ENCODE measurements around the gene AADACL4. TPM values are rescaled to one million over a fixed set of nuclear protein-coding genes. Genes with fewer than 3 reads are reported as not detected.

AADACL4 gene
- total and polyA plus RNA-seq, 2 of the 8 experiments (the other 6 are each of a cell fraction or from before 2014, with no cell fraction given) = 0.08 TPM; not detected in 1

DNA sequence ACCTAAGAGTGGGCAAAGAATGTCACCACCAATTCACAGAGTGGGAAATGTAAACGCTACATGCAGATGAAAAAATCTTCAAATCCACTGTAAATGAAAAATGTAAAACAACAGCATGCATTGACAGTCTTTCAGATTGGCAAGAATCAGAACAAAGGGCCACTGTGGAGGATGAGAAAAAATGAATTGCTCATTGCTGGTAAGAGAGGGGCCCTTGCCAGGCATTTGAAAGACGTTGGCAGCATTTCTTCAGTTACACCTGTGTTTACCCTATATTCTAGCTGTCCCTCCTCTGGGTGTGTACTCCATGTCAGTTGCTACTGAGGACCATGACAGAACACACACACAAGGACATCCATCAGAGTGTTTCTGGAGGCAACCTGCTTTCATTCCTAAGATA lies 46.3 kb downstream of the AADACL4 start:
- POLR2A ChIA-PET (ENCODE audit: partially characterized antibody) = no interaction called here
- Histone ChIP-seq H3K4me1 (replicated peaks in 1 of 4; ENCODE audit: control insufficient read depth in 3 of 4, insufficient read depth in 4 of 4, low read length in 3 of 4) (peaks cover 0 to 3% (median 0%) of the 10 kb centered on the region in 4 experiments; a peak in 1 of 7 replicates), H4K8ac (ENCODE audit: extremely low read depth, insufficient read depth, low read length) (no peak overlapping the region), H3K36me3 (ENCODE audit: control insufficient read depth in 2 of 4, insufficient read depth in 4 of 4, low read length in 3 of 4) (no peaks in the 10 kb centered on the region), H3K27ac (ENCODE audit: low read depth, low read length) (no peak overlapping the region), H3K9ac (replicated peaks in 1 of 4; ENCODE audit: extremely low read depth in 1 of 4, low read depth in 3 of 4, low read length in 3 of 4) (no peak overlapping the region), H3K23me2 (ENCODE audit: low read depth, low read length) (no peaks in the 10 kb centered on the region), H3K18ac (ENCODE audit: extremely low read depth, low read length) (no peak overlapping the region), H2BK5ac (ENCODE audit: low read depth, low read length) (no peak overlapping the region), H4K20me1 (replicated peaks in 1 of 2; ENCODE audit: control insufficient read depth in 1 of 2, insufficient read depth in 2 of 2, low read length in 2 of 2) (no peaks in the 10 kb centered on the region), H2BK120ac (replicated peaks; ENCODE audit: low read depth, low read length) (no peak overlapping the region), H2AFZ (ENCODE audit: low read length) (no peak overlapping the region), H3K56ac (replicated peaks; ENCODE audit: insufficient read length, low read depth, low read length) (no peak overlapping the region), H4K5ac (ENCODE audit: insufficient read length, low read depth, low read length) (no peak overlapping the region), H2AK5ac (ENCODE audit: low read depth, low read length) (no peak overlapping the region), H3K9me3 (ENCODE audit: insufficient read depth in 2 of 2, low read depth in 1 of 2, low read length in 1 of 2) (no peaks in the 10 kb centered on the region; a peak in 1 of 4 replicates), H2BK12ac (ENCODE audit: low read depth, low read length) (no peak overlapping the region), H3K79me2 (ENCODE audit: control insufficient read depth in 1 of 2, insufficient read depth in 2 of 2, low read length in 2 of 2) (no peaks in the 10 kb centered on the region), H4K91ac (replicated peaks; ENCODE audit: insufficient read length, low read length) (no peak overlapping the region), H3K4ac (replicated peaks; ENCODE audit: insufficient read length, low read depth, low read length) (no peak overlapping the region), H2BK15ac (ENCODE audit: low read length) (no peak overlapping the region), H3K14ac (ENCODE audit: insufficient read length) (no peak overlapping the region), H2BK20ac (ENCODE audit: low read length) (no peak overlapping the region), H3K79me1 (ENCODE audit: low read depth, low read length) (no peaks in the 10 kb centered on the region), H3K4me3 (ENCODE audit: extremely low read depth in 1 of 4, insufficient read depth in 2 of 4, low read depth in 3 of 4, low read length in 4 of 4) (no peak overlapping the region), H3K23ac (ENCODE audit: insufficient read length) (no peak overlapping the region), H3K4me2 (ENCODE audit: insufficient read depth in 1 of 2, low read depth in 2 of 2, low read length in 2 of 2) (no peak overlapping the region), H3K27me3 (replicated peaks in 1 of 4; ENCODE audit: control insufficient read depth in 3 of 4, extremely low read depth in 1 of 4, insufficient read depth in 3 of 4, low read length in 3 of 4) (no peaks in the 10 kb centered on the region)
- TF ChIP-seq BRCA1 (IDR thresholded peaks at IDR 0.05; ENCODE audit: low read depth, low read length) (no peak), RNF2 (IDR thresholded peaks at IDR 0.05; ENCODE audit: borderline replicate concordance, low read depth, low read length, missing control alignments, poor library complexity, severe bottlenecking) (no peak), MAFK (IDR thresholded peaks at IDR 0.05; ENCODE audit: low read depth, low read length) (no peak), SRF (IDR thresholded peaks at IDR 0.05; ENCODE audit: low read depth, low read length) (no peak)
- CTCF ChIA-PET (ENCODE audit: partially characterized antibody) = no interaction called here
- DNase-seq (ENCODE audit: low read depth in 1 of 2, low spot score in 2 of 2) = no peak
- FAIRE-seq = no peak
- 89% methylated on average over 2 of the region's 2 CpGs; no CpG with 5 or more reads in 1 of the 2 experiments for WGBS, 2 experiments (ENCODE audit: extremely low coverage in 1 of 2, insufficient coverage in 1 of 2, insufficient read length in 1 of 2, insufficient replicate concordance in 2 of 2, low coverage in 1 of 2, low lambda C conversion rate in 2 of 2, missing lambda C conversion rate in 1 of 2)

All from H1 (cell line).